BLaER1 (cell line): Measurements from ENCODE around the gene GOSR1.
"Not testable (repeated sequence)": the region's sequence is repeated elsewhere in the genome, so short reads cannot be mapped to it uniquely, and the experiment has no call there.

Experiments used
- H3K27ac ChIP-seq: shearing (Covaris generic); formaldehyde crosslinking; 2 replicates; pipeline ENCODE4 v1.8.1; 2022
- H3K27me3 ChIP-seq: shearing (Covaris generic); formaldehyde crosslinking; 2 replicates; pipeline ENCODE4 v1.8.1; 2022
- H3K36me3 ChIP-seq: shearing (Covaris generic); formaldehyde crosslinking; 2 replicates; pipeline ENCODE4 v1.8.1; 2022
- H3K4me1 ChIP-seq: shearing (Covaris generic); formaldehyde crosslinking; 2 replicates; pipeline ENCODE4 v1.8.1; 2022
- H3K4me2 ChIP-seq: shearing (Covaris generic); formaldehyde crosslinking; 2 replicates; pipeline ENCODE4 v1.8.1; 2022
- H3K4me3 ChIP-seq: shearing (Covaris generic); formaldehyde crosslinking; 2 replicates; pipeline ENCODE4 v1.8.1; 2022
- H3K9ac ChIP-seq: shearing (Covaris generic); formaldehyde crosslinking; 2 replicates; pipeline ENCODE4 v1.8.1; 2022
- H3K9me3 ChIP-seq: shearing (Covaris generic); formaldehyde crosslinking; 2 replicates; pipeline ENCODE4 v1.8.1; 2022
- H4K20me1 ChIP-seq: shearing (Covaris generic); formaldehyde crosslinking; 2 replicates; pipeline ENCODE4 v1.8.1; 2022
- Cebpa-rat ChIP-seq: shearing (Covaris generic); IDR thresholded peaks from 2 replicates; pipeline ENCODE4 v1.8.1; 2022

Gene GOSR1

GRCh38 chr17:30520882-30521281, 43.7 kb downstream of the GOSR1 start:
- peaks cover 20% of the 10 kb centered on the region for H3K9me3 ChIP-seq
- no peak for TF ChIP-seq Cebpa-rat
- no peaks in the 10 kb centered on the region for H3K4me1 ChIP-seq
- no peak overlapping the region for H3K27ac ChIP-seq
- H3K4me3 ChIP-seq: no peak overlapping the region
- no peak overlapping the region for H3K9ac ChIP-seq
- H3K4me2 ChIP-seq: no peak overlapping the region
- peaks cover 86% of the 10 kb centered on the region for H3K36me3 ChIP-seq
- H3K27me3 ChIP-seq: no peaks in the 10 kb centered on the region
- H4K20me1 ChIP-seq: peaks cover 4% of the 10 kb centered on the region; the same call in 1 of the 2 replicates

GRCh38 chr17:30521766-30522165, 44.6 kb downstream of the GOSR1 start:
- Histone ChIP-seq H3K27ac (no peak overlapping the region), H3K4me2 (no peak overlapping the region), H3K36me3 (peaks cover 82% of the 10 kb centered on the region), H3K9me3 (peaks cover 20% of the 10 kb centered on the region), H4K20me1 (peaks cover 9% of the 10 kb centered on the region; the same call in 1 of the 2 replicates), H3K9ac (no peak overlapping the region), H3K27me3 (no peaks in the 10 kb centered on the region), H3K4me1 (no peaks in the 10 kb centered on the region), H3K4me3 (no peak overlapping the region; the same call in 1 of the 2 replicates)
- TF ChIP-seq Cebpa-rat: no peak

- H3K27me3 ChIP-seq, H3K27ac ChIP-seq, H3K9ac ChIP-seq, H4K20me1 ChIP-seq, H3K4me2 ChIP-seq, H3K4me1 ChIP-seq, H3K4me3 ChIP-seq: not testable (repeated sequence)
- Histone ChIP-seq H3K36me3 (peaks cover 72% of the 10 kb centered on the region), H3K9me3 (peaks cover 20% of the 10 kb centered on the region)
Measured at GRCh38 chr17:30523236-30523635, 46.0 kb downstream of the GOSR1 start.

GRCh38 chr17:30524847-30525246, 47.6 kb downstream of the GOSR1 start:
- peaks cover 20% of the 10 kb centered on the region for H3K9me3 ChIP-seq
- no peaks in the 10 kb centered on the region for H3K4me1 ChIP-seq
- H3K36me3 ChIP-seq: peaks cover 58% of the 10 kb centered on the region
- no peak for TF ChIP-seq Cebpa-rat
- H3K27me3 ChIP-seq: no peaks in the 10 kb centered on the region
- no peak overlapping the region for H3K4me2 ChIP-seq
- H4K20me1 ChIP-seq: peaks cover 9% of the 10 kb centered on the region; the same call in 1 of the 2 replicates
- no peak overlapping the region for H3K9ac ChIP-seq
- H3K27ac ChIP-seq: no peak overlapping the region
- H3K4me3 ChIP-seq: no peak overlapping the region

GRCh38 chr17:30526401-30526800, 49.2 kb downstream of the GOSR1 start:
- Histone ChIP-seq H3K36me3 (peaks cover 43% of the 10 kb centered on the region), H3K27me3 (no peaks in the 10 kb centered on the region), H3K9ac (no peak overlapping the region), H3K27ac (no peak overlapping the region), H3K4me3 (no peak overlapping the region), H4K20me1 (peaks cover 9% of the 10 kb centered on the region; the same call in 1 of the 2 replicates), H3K4me1 (no peaks in the 10 kb centered on the region), H3K4me2 (no peak overlapping the region), H3K9me3 (peaks cover 15% of the 10 kb centered on the region)
- TF ChIP-seq Cebpa-rat: no peak

- H3K27me3 ChIP-seq, H3K4me3 ChIP-seq, H3K9me3 ChIP-seq, H3K27ac ChIP-seq, H3K4me2 ChIP-seq, H3K4me1 ChIP-seq, H4K20me1 ChIP-seq, H3K9ac ChIP-seq: not testable (repeated sequence)
- peaks cover 21% of the 10 kb centered on the region for H3K36me3 ChIP-seq
Measured at GRCh38 chr17:30528701-30529100, 51.5 kb downstream of the GOSR1 start.

GRCh38 chr17:30530346-30531025, 53.3 kb downstream of the GOSR1 start:
- Histone ChIP-seq H3K9me3 (no peaks in the 10 kb centered on the region), H3K9ac (no peak overlapping the region), H3K27ac (no peak overlapping the region), H4K20me1 (peaks cover 9% of the 10 kb centered on the region; the same call in 1 of the 2 replicates), H3K36me3 (0 out of 2 replicates have a peak, but pooled peaks cover 9% of the 10 kb centered on the region), H3K4me3 (no peak overlapping the region), H3K4me2 (no peak overlapping the region), H3K27me3 (no peaks in the 10 kb centered on the region), H3K4me1 (no peaks in the 10 kb centered on the region)
- TF ChIP-seq Cebpa-rat: no peak

- Histone ChIP-seq H3K4me1 (no peaks in the 10 kb centered on the region), H3K9ac (no peak overlapping the region), H3K4me3 (no peak overlapping the region), H3K27me3 (no peaks in the 10 kb centered on the region), H3K9me3 (no peaks in the 10 kb centered on the region), H3K4me2 (no peak overlapping the region), H3K36me3 (no peaks in the 10 kb centered on the region), H3K27ac (no peak overlapping the region), H4K20me1 (no peaks in the 10 kb centered on the region)
- TF ChIP-seq Cebpa-rat: no peak
Measured at GRCh38 chr17:30532871-30533270, 55.7 kb downstream of the GOSR1 start.

- no peaks in the 10 kb centered on the region for H3K9me3 ChIP-seq
- no peak for TF ChIP-seq Cebpa-rat
- H3K4me1 ChIP-seq: no peaks in the 10 kb centered on the region
- no peak overlapping the region for H3K9ac ChIP-seq
- no peak overlapping the region for H3K4me3 ChIP-seq
- no peaks in the 10 kb centered on the region for H4K20me1 ChIP-seq
- no peak overlapping the region for H3K27ac ChIP-seq
- H3K36me3 ChIP-seq: no peaks in the 10 kb centered on the region
- H3K4me2 ChIP-seq: no peak overlapping the region
- H3K27me3 ChIP-seq: no peaks in the 10 kb centered on the region
Measured at GRCh38 chr17:30534298-30534697, 57.1 kb downstream of the GOSR1 start.

- Histone ChIP-seq H3K27me3 (no peaks in the 10 kb centered on the region), H3K4me1 (no peaks in the 10 kb centered on the region), H3K9me3 (no peaks in the 10 kb centered on the region), H3K4me3 (no peak overlapping the region), H4K20me1 (no peaks in the 10 kb centered on the region), H3K4me2 (no peak overlapping the region), H3K9ac (no peak overlapping the region), H3K36me3 (no peaks in the 10 kb centered on the region), H3K27ac (no peak overlapping the region)
- no peak for TF ChIP-seq Cebpa-rat
Measured at GRCh38 chr17:30534938-30535921, 58.0 kb downstream of the GOSR1 start.

- H3K4me3 ChIP-seq, H3K4me1 ChIP-seq, H3K27ac ChIP-seq, H3K27me3 ChIP-seq, H3K9ac ChIP-seq, H3K36me3 ChIP-seq, H4K20me1 ChIP-seq, H3K9me3 ChIP-seq, H3K4me2 ChIP-seq: not testable (repeated sequence)
Measured at GRCh38 chr17:30536846-30537245, 59.6 kb downstream of the GOSR1 start.

GRCh38 chr17:30537667-30538066, 60.5 kb downstream of the GOSR1 start:
- H3K9me3 ChIP-seq, H3K27ac ChIP-seq, H3K27me3 ChIP-seq, H3K4me2 ChIP-seq, H4K20me1 ChIP-seq, H3K4me1 ChIP-seq, H3K4me3 ChIP-seq, H3K36me3 ChIP-seq, H3K9ac ChIP-seq: not testable (repeated sequence)
